HTERT RPE-1 (cell line): Measurements from ENCODE around the gene MOB3B.
"Not testable (repeated sequence)": the region's sequence is repeated elsewhere in the genome, so short reads cannot be mapped to it uniquely, and the experiment has no call there.

Experiments used
- in situ Hi-C: fragments of 300-500 bp; cut with MboI; formaldehyde crosslinking; loops from 4 replicates; pipeline ENCODE4 v1.14.3; 2020; ENCODE audit warnings: low sequenced_read_pairs

Gene MOB3B

GRCh38 chr9:27482709-27483108 is 46.9 kb downstream of the MOB3B start:
- in situ Hi-C loops: no loop called here

DNA sequence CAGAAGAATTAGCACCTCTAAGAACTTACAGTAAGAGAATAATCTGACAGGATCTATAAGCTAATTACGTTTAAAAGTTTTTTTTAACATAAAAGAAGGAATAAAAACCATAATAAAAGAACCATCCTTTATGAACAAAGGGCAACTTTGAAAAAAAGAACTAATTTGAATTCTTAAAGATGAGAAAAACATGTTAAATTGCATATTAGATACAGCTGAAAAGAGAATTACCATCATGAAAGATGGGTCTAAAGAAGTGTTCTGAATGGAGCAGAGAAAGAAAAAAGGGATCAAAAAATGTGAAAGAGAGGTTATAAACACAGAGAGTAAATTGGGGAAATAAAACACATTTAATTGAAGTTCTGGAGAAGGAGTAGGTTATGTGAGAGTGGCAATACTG is 51.3 kb downstream of the MOB3B start:
- in situ Hi-C loops: no loop called here

- in situ Hi-C loops: no loop called here
These were observed 52.6 kb downstream of the MOB3B start for GRCh38 chr9:27476870-27477515.

- in situ Hi-C loops: no loop called here
These were observed 54.5 kb downstream of the MOB3B start for GRCh38 chr9:27475057-27475595.

- in situ Hi-C loops: no loop called here
These were observed 55.3 kb downstream of the MOB3B start for GRCh38 chr9:27474305-27474704.

DNA sequence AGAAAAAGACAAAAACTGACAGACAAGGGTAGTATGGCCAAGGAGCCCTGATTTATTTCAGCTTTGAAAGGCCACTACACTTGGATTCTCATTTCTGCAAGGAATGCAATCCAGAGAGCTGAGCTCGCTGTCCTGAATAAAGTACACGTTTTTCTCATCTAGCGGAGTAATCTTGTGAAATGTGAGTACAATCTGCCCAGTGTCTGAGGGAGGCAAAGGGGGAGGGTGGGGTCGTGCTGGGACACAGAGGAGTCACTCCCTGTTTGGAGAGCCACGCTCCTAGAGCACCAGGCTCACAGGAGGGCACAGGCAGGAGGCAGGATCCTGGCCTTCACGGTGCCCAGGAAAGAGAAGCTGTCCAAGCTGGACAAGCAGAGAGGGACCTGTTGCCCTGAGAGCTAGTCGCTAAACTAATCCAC is 56.5 kb downstream of the MOB3B start:
- in situ Hi-C loops: no loop called here

GRCh38 chr9:27472195-27472594 is 57.4 kb downstream of the MOB3B start:
- in situ Hi-C loops: no loop called here

GRCh38 chr9:27471789-27472188 is 57.8 kb downstream of the MOB3B start:
- in situ Hi-C loops: no loop called here

DNA sequence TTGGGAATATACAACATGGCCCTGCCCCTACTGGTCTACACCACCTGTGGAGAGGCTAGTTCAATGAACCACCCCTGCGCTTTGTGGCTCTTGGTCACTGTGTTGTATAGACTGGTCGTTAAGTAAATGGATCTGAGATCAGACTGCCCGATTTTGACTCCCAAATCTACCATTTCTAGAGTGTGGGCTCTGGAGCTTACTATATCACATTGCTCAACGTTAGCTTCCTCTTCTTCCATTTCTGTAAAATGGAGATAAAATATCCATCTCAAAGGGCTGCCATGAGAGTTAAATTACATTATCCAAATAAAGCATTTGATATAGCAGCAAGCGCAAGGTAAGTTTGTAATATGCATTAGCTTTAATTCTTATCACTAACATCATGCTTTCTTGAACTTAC is 58.2 kb downstream of the MOB3B start:
- in situ Hi-C loops: no loop called here

DNA sequence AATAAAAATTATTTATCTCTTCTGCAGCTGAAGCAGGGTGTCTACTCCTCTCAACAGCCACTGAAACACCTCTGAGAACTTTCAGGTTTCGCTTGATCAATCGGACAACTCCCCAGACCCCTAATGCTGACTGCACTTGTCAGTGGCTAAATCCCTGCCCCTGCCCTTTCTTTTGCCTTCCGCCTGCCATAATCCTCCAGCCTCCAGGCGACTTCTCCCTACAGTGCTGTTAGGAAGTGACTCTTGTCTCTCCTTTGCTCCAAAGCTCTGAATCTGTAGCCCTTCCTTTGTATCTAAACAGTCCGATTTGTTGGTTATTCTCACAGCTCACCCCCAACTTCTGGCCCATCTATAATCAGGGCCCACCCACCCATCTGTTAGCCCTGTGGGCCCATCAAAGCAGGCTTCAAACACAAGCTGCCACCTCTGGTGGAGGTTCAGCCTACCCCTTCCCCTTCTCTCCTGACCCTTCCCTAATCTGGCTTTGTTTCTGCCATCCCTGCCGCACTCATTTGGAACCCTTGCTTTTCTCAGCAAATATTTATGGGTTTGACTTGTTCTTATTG is 59.2 kb downstream of the MOB3B start:
- in situ Hi-C loops: no loop called here

- in situ Hi-C loops: no loop called here
These were observed 60.1 kb downstream of the MOB3B start for GRCh38 chr9:27469550-27469949.

DNA sequence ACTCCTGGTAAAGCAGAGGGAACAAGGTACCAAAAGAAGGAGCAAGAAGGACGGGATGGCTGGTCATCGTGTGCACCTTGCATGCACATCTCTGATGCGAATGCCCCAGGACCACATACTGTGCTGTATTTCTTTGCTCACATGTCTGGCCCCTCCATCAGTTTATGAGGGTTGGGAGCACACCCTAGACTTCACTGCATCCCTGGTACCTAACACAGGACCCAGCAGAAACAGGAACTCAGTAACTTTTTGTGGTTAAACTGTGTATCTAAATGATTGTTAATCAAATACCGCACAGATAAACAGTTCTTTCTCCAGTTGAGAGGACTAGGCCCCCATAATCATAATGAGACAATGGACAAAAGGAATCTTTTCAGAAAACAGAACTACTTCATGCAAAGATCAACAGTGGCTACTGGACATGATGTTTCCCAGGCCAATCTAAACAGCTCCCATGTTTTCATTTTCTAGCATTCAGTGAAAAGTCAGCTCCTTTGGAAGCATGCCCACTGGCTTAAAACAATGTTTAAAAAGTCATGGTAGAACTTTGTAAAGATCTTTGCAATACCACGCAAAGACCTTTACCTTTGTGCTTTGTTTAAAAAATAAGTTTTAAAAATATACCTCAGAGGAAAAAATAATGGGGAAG is 61.0 kb downstream of the MOB3B start:
- in situ Hi-C loops: no loop called here

DNA sequence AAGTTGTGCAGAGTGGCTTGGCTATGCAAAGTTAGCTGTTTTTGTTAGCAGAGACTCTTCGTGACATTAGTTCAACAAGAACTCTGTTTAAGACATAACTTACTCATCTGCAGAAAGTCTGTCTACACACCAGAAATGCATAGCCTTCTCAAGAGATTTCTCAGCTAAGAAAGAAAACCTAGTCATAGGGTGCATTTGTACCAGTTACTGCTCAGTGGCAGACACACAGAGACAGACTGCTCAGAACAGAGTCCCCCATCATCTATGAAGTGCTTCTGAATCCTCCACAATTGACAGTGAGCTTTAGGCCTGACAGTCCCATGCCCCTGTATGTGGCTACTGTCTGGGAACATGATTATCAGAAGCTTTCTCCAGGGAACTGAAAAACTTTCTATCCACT is 61.6 kb downstream of the MOB3B start:
- in situ Hi-C loops: no loop called here

DNA sequence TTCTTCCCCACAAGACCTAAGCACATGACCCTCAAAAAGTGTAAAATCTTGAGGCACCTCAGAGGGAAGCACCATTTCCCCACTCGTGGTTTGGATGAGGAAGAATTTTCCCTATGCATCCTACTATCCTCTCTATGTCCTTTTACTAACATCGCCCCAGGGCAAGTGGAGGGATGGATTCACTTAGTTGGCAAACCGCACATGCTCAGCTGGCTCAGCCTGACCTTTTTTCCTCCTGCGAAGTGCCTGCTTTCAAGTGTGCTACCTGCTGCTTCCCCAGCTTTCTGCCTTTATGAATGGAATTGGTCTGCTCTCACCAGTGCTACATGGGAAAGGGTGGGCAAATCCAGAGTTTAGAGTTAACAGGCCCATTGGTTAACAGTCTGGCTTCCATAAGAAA is 62.1 kb downstream of the MOB3B start:
- in situ Hi-C loops: no loop called here

DNA sequence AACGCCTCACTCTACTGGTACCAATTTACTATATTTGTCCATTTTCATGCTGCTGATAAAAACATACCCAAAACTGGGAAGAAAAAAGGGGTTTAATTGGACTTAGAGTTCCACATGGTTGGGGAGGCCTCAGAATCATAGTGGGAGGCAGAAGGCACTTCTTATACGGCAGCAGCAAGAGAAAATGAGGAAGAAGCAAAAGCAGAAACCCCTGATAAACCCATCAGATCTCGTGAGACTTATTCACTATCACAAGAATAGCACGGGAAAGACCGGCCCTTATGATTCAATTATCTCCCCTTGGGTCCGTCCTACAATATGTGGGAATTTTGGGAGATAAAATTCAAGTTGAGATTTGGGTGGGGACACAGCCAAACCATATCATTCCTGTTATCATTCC is 63.1 kb downstream of the MOB3B start:
- in situ Hi-C loops: not testable (repeated sequence)

DNA sequence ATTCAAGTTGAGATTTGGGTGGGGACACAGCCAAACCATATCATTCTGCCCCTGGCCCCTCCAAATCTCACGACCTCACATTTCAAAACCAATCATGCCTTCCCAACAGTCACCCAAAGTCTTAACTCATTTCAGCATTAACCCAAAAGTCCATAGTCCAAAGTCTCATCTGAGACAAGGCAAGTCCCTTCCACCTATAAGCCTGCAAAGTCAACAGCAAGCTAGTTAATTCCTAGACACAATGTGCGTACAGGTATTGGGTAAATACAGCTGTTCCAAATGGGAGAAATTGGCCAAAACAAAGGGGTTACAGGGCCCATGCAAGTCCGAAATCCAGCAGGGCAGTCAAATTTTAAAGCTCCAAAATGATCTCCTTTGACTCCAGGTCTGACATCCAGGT is 64.7 kb downstream of the MOB3B start:
- in situ Hi-C loops: not testable (repeated sequence)

DNA sequence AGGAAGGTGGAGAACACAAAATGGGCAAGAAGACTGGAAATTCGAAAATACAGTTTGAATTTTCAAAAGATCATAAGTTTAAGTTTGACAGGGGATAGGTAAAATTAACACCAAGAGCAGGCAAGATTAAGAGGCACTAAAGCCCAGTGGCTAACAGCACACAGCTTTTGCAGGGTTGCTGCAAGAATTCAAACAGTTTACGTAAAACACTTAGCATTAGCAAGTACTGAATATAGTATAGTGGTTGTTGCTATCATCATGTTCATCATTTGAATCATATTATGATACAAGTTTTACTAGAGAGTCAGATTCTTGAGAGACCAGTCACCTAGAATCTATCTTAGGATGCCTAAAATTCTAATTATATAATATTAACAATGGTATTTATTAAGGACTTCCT is 66.8 kb downstream of the MOB3B start:
- in situ Hi-C loops: no loop called here

DNA sequence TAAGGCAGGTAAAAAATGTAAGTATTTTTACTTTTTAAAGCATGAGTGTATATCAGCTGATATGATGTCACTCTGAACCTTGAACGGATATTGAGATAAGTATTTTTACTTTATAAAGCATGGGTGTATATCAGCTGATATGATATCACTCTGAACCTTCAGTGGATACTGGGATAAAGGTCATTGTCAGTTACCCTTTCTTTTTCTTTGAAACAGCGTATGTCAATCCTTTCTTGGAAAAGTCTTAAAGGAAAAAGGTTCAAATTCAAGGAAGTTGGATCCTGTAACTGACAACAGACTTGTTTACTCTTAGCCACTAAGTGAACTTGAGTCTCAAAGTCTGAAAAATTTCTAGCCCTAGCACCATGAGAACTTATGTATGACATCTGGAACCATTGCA is 67.2 kb downstream of the MOB3B start:
- in situ Hi-C loops: no loop called here

GRCh38 chr9:27460226-27461023 is 69.2 kb downstream of the MOB3B start:
- in situ Hi-C loops: no loop called here

GRCh38 chr9:27457445-27457844 is 72.2 kb downstream of the MOB3B start:
- in situ Hi-C loops: no loop called here

DNA sequence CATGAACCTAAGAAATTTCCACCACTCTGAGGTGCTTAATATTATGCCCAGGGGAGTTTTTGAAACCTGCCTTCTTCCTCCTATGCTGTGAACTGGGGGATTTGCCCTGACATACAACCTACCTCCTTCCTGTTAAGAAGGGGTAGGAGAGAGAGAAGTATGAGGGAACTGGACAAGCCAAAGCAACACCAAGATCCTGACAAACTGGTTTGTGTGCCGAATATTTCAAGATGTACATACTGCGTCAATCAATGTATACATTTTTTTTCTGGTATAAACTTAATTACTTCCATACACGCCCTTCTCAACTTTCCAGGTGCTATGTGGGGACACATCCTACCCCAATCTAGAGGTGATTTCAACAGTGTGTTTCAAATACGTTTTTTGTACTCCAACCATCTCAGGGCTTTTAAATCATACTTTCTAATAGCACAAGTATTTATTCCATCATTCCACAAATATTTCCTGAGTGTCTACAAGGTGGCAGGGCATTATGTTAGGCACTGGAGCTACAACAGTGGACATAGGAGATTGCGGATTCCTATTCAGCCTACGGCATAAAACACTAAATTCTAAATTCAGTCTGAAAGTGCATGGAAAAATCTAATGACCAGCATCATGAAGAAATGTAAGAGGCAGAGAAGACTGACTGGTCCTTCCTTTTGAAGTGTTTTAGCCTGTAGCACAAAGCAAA is 75.6 kb downstream of the MOB3B start:
- in situ Hi-C loops: no loop called here
